H1 (cell line): Measurements from ENCODE around the gene GTF2A2. TPM values are rescaled to one million over a fixed set of nuclear protein-coding genes. Genes with fewer than 3 reads are reported as not detected.

Source experiments
- CTCF ChIA-PET: fragments of 300-600 bp; sonication (Branson Sonifier 250); formaldehyde crosslinking; loops from one replicate; lab custom pipeline; 2021; ENCODE audit not compliant: partially characterized antibody; lab: Charles Lee
- POLR2A ChIA-PET: fragments of 300-600 bp; sonication (Branson Sonifier 250); formaldehyde crosslinking; loops from one replicate; lab custom pipeline; 2021; ENCODE audit warnings: inconsistent platforms; ENCODE audit not compliant: partially characterized antibody; lab: Charles Lee
- DNase-seq, 2 experiments: peaks; one replicate each; pipeline versions ENCODE4 v3.0.0 to v3.0.0-alpha.2; 2010 to 2022; ENCODE audit warnings: low spot score in 2 of 2, low read depth in 1 of 2, mixed read lengths in 1 of 2
- FAIRE-seq: peaks from 2 replicates; lab custom pipeline; 2011; peaks lifted over from hg19 to GRCh38; lab: Jason Lieb, UNC
- H2AFZ ChIP-seq: 2 replicates; pipeline ENCODE4 v1.8.1; 2012; ENCODE audit warnings: low read length, inconsistent platforms
- H2AK5ac ChIP-seq: 2 replicates; pipeline ENCODE4 v1.6.1; 2013; ENCODE audit warnings: low read depth, low read length
- H2BK120ac ChIP-seq: replicated peaks from 2 replicates; pipeline ENCODE3; 2013; ENCODE audit warnings: low read depth, low read length, inconsistent platforms
- H2BK12ac ChIP-seq: 2 replicates; pipeline ENCODE4 v1.6.1; 2013; ENCODE audit warnings: low read depth, low read length
- H2BK15ac ChIP-seq: 2 replicates; pipeline ENCODE4 v1.6.1; 2013; ENCODE audit warnings: low read length
- H2BK20ac ChIP-seq: 2 replicates; pipeline ENCODE4 v1.6.1; 2013; ENCODE audit warnings: low read length
- H2BK5ac ChIP-seq: 2 replicates; pipeline ENCODE4 v1.6.1; 2013; ENCODE audit warnings: low read depth, low read length
- H3K14ac ChIP-seq: 2 replicates; pipeline ENCODE4 v1.6.1; 2013; ENCODE audit warnings: inconsistent platforms; ENCODE audit not compliant: insufficient read length
- H3K18ac ChIP-seq: 2 replicates; pipeline ENCODE4 v1.6.1; 2013; ENCODE audit warnings: low read length; ENCODE audit errors: extremely low read depth
- H3K23ac ChIP-seq: 2 replicates; pipeline ENCODE4 v1.6.1; 2013; ENCODE audit warnings: inconsistent platforms; ENCODE audit not compliant: insufficient read length
- H3K23me2 ChIP-seq: 2 replicates; pipeline ENCODE4 v1.6.1; 2013; ENCODE audit warnings: low read depth, low read length
- H3K27ac ChIP-seq: 2 replicates; pipeline ENCODE4 v1.6.1; 2011; ENCODE audit warnings: low read depth, low read length, inconsistent platforms
- H3K27me3 ChIP-seq, 4 experiments: replicated peaks in 1 of 4; 1 replicate in 1 of 4; 2 replicates in 3 of 4; pipeline versions ENCODE4 v1.6.1 to v1.8.1; 2011 to 2013; ENCODE audit warnings: low read length in 3 of 4, mild to moderate bottlenecking in 3 of 4, inconsistent platforms in 2 of 4, mixed read lengths in 2 of 4, moderate library complexity in 1 of 4; ENCODE audit not compliant: control insufficient read depth in 3 of 4, insufficient read depth in 3 of 4; ENCODE audit errors: extremely low read depth in 1 of 4
- H3K36me3 ChIP-seq, 4 experiments: 2 replicates each; pipeline versions ENCODE4 v1.6.1 to v1.8.1; 2011 to 2013; ENCODE audit warnings: mild to moderate bottlenecking in 4 of 4, low read length in 3 of 4, moderate library complexity in 2 of 4, control low read depth in 1 of 4, inconsistent platforms in 1 of 4; ENCODE audit not compliant: insufficient read depth in 4 of 4, control insufficient read depth in 2 of 4
- H3K4ac ChIP-seq: replicated peaks from 2 replicates; pipeline ENCODE3; 2013; ENCODE audit warnings: low read length, low read depth, mixed read lengths, inconsistent platforms; ENCODE audit not compliant: insufficient read length
- H3K4me1 ChIP-seq, 4 experiments: replicated peaks in 1 of 4; 1 replicate in 1 of 4; 2 replicates in 3 of 4; pipeline versions ENCODE4 v1.6.1 to v1.8.1; 2011 to 2013; ENCODE audit warnings: low read length in 3 of 4, inconsistent platforms in 2 of 4, mixed read lengths in 1 of 4; ENCODE audit not compliant: insufficient read depth in 4 of 4, control insufficient read depth in 3 of 4
- H3K4me2 ChIP-seq, 2 experiments: 2 replicates each; pipeline versions ENCODE4 v1.6.1 to v1.8.1; 2011 to 2013; ENCODE audit warnings: low read depth in 2 of 2, low read length in 2 of 2, control low read depth in 1 of 2, inconsistent platforms in 1 of 2, mild to moderate bottlenecking in 1 of 2; ENCODE audit not compliant: insufficient read depth in 1 of 2
- H3K4me3 ChIP-seq, 4 experiments: fragments of 200-600, 300-600 bp in 1 of 4; sonication (generic), shearing (Covaris generic), sonication (Bioruptor Twin) in 1 of 4; 2 replicates each; pipeline versions ENCODE4 v1.5.1 to v1.8.1; 2011 to 2016; ENCODE audit warnings: low read length in 4 of 4, low read depth in 3 of 4, control low read depth in 2 of 4, inconsistent platforms in 2 of 4, mild to moderate bottlenecking in 2 of 4, mixed read lengths in 1 of 4, moderate library complexity in 1 of 4; ENCODE audit not compliant: insufficient read depth in 2 of 4; ENCODE audit errors: extremely low read depth in 1 of 4
- H3K56ac ChIP-seq: replicated peaks from 2 replicates; pipeline ENCODE3; 2013; ENCODE audit warnings: low read depth, mild to moderate bottlenecking, mixed read lengths, low read length, inconsistent platforms; ENCODE audit not compliant: insufficient read length
- H3K79me1 ChIP-seq: 2 replicates; pipeline ENCODE4 v1.6.1; 2013; ENCODE audit warnings: low read depth, low read length, control low read depth
- H3K79me2 ChIP-seq, 2 experiments: 2 replicates each; pipeline versions ENCODE4 v1.6.1 to v1.8.1; 2012 to 2013; ENCODE audit warnings: low read length in 2 of 2, mild to moderate bottlenecking in 2 of 2, inconsistent platforms in 1 of 2; ENCODE audit not compliant: insufficient read depth in 2 of 2, control insufficient read depth in 1 of 2
- H3K9ac ChIP-seq, 4 experiments: replicated peaks in 1 of 4; 1 replicate in 1 of 4; 2 replicates in 3 of 4; pipeline versions ENCODE4 v1.6.1 to v1.8.1; 2011 to 2013; ENCODE audit warnings: low read depth in 3 of 4, low read length in 3 of 4, control low read depth in 2 of 4, mild to moderate bottlenecking in 2 of 4, moderate library complexity in 2 of 4, inconsistent platforms in 1 of 4; ENCODE audit errors: extremely low read depth in 1 of 4
- H3K9me3 ChIP-seq, 2 experiments: 2 replicates each; pipeline versions ENCODE4 v1.6.1 to v1.8.1; 2012 to 2013; ENCODE audit warnings: mild to moderate bottlenecking in 2 of 2, moderate library complexity in 2 of 2, control low read depth in 1 of 2, inconsistent platforms in 1 of 2, low read depth in 1 of 2, low read length in 1 of 2, mixed read lengths in 1 of 2; ENCODE audit not compliant: insufficient read depth in 2 of 2
- H4K20me1 ChIP-seq, 2 experiments: replicated peaks in 1 of 2; 2 replicates each; pipeline versions ENCODE3 to v1.8.1; 2011 to 2013; ENCODE audit warnings: inconsistent platforms in 2 of 2, low read length in 2 of 2, mild to moderate bottlenecking in 1 of 2; ENCODE audit not compliant: insufficient read depth in 2 of 2, control insufficient read depth in 1 of 2
- H4K5ac ChIP-seq: 2 replicates; pipeline ENCODE4 v1.6.1; 2013; ENCODE audit warnings: low read length, low read depth, mixed read lengths, inconsistent platforms; ENCODE audit not compliant: insufficient read length
- H4K8ac ChIP-seq: 2 replicates; pipeline ENCODE4 v1.8.0; 2013; ENCODE audit warnings: mild to moderate bottlenecking, moderate library complexity, low read length, inconsistent platforms; ENCODE audit not compliant: insufficient read depth; ENCODE audit errors: extremely low read depth
- H4K91ac ChIP-seq: replicated peaks from 2 replicates; pipeline ENCODE3; 2013; ENCODE audit warnings: low read length, mixed read lengths, inconsistent platforms; ENCODE audit not compliant: insufficient read length
- ASH2L ChIP-seq: fragments of 200-600, 300-600 bp; sonication (generic); IDR thresholded peaks from one replicate; pipeline ENCODE4 v1.7.1; 2017; ENCODE audit warnings: low read length
- CHD1 ChIP-seq: IDR thresholded peaks from 2 replicates; pipeline ENCODE4 v1.6.1; 2012; ENCODE audit warnings: low read depth, low read length, improper control_type of control experiment
- CHD2 ChIP-seq: IDR thresholded peaks from 2 replicates; pipeline ENCODE4 v1.6.1; 2012; ENCODE audit warnings: low read length, improper control_type of control experiment
- CREB1 ChIP-seq: IDR thresholded peaks from 2 replicates; pipeline ENCODE4 v1.6.1; 2012; ENCODE audit warnings: inconsistent platforms
- CTBP2 ChIP-seq: IDR thresholded peaks from 2 replicates; pipeline ENCODE4 v1.7.0; 2011; ENCODE audit warnings: borderline replicate concordance, mild to moderate bottlenecking, moderate library complexity, mixed read lengths, low read length; ENCODE audit not compliant: insufficient read depth, insufficient read length
- EZH2 ChIP-seq: fragments of 200-600 bp; sonication (generic); IDR thresholded peaks from 2 replicates; pipeline ENCODE4 v1.7.1; 2012; ENCODE audit warnings: low read depth, mild to moderate bottlenecking, moderate library complexity, low read length, inconsistent platforms; ENCODE audit not compliant: severe bottlenecking
- NANOG ChIP-seq: IDR thresholded peaks from 2 replicates; pipeline ENCODE4 v1.6.1; 2011; ENCODE audit warnings: low read length, low read depth, mild to moderate bottlenecking, inconsistent platforms; ENCODE audit not compliant: insufficient read depth, poor library complexity, severe bottlenecking
- SIRT6 ChIP-seq: IDR thresholded peaks from one replicate; pipeline ENCODE4 v1.7.1; 2012; ENCODE audit warnings: low read length, inconsistent platforms
- TCF12 ChIP-seq: IDR thresholded peaks from 2 replicates; pipeline ENCODE4 v1.6.1; 2011; ENCODE audit warnings: low read depth, mild to moderate bottlenecking, low read length
- YY1 ChIP-seq: IDR thresholded peaks from 2 replicates; pipeline ENCODE4 v1.6.1; 2011; ENCODE audit warnings: low read depth, mild to moderate bottlenecking, low read length
- WGBS, 2 experiments: shearing (Covaris generic) in 1 of 2; methylation state at CpG; one replicate each; pipeline versions ENCODE4 v1.1.6 to v1.1.7; 2013 to 2015; ENCODE audit warnings: low lambda C conversion rate in 2 of 2, mixed read lengths in 2 of 2, inconsistent platforms in 1 of 2, low coverage in 1 of 2, missing lambda C conversion rate in 1 of 2; ENCODE audit not compliant: insufficient replicate concordance in 2 of 2, insufficient coverage in 1 of 2, insufficient read length in 1 of 2; ENCODE audit errors: extremely low coverage in 1 of 2, missing lambda C conversion rate in 1 of 2; 5-methylcytosine and 5-hydroxymethylcytosine counted together
- polyA plus RNA-seq, 7 experiments: library from polyadenylated mRNA; depleted of rRNA in 3 of 7; stranded (reverse) in 5 of 7; unstranded in 2 of 7; fragments of >200 nt in 5 of 7; fragments of 200-250 nt in 2 of 7; gene quantifications; 1 replicate in 5 of 7; 2 replicates in 1 of 7; 4 replicates in 1 of 7; pipeline versions ENCODE4 v1.2.1 to v1.2.3, GENCODE V29; 2011 to 2013; ENCODE audit warnings: missing spikeins in 2 of 7, mixed read lengths in 2 of 7
- total RNA-seq: library from RNA; stranded (reverse); fragmentation: NEBNext Ultra II Directional; extraction: Animal tissue kit (Norgen Biotek cat#: 25700); gene quantifications from 2 replicates; pipeline ENCODE4 v1.2.1, GENCODE V29; 2021

The GTF2A2 gene
- total and polyA plus RNA-seq, 2 of the 8 experiments (the other 6 are each of a cell fraction or from before 2014, with no cell fraction given) = 52.2 to 161 TPM

DNA sequence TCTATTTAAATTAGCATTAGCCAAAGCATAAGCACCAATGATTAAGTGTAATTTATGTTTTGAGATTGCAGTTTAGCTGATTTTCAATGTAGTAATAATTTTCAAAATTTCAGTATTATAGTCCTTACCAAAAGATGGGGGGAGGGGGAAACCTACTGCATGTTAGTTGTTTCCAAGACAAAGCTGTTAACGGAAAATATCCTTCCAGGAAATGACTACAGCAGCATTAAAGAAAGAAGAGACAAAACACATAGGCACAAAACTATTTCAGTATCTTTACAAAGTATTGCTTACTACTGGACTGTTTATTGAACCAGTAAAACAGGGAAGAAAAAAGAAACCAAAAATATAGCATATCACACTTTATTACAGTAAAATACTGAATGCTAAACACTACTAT is 21.3 kb upstream of the GTF2A2 start:
- no peak overlapping the region for H4K8ac ChIP-seq
- no peak overlapping the region for H3K18ac ChIP-seq
- no peak overlapping the region for H3K14ac ChIP-seq
- WGBS, 2 experiments = 82% methylated on average over 1 of the region's 1 CpG; no CpG with 5 or more reads in 1 of the 2 experiments
- H2BK120ac ChIP-seq = no peak overlapping the region
- H3K4me3 ChIP-seq = no peak overlapping the region
- H3K4me2 ChIP-seq = no peak overlapping the region
- no peak overlapping the region for H2BK15ac ChIP-seq
- H3K27ac ChIP-seq = no peak overlapping the region
- no peak overlapping the region for H4K5ac ChIP-seq
- no peak overlapping the region for H3K23ac ChIP-seq
- H3K79me1 ChIP-seq = no peaks in the 10 kb centered on the region
- peaks cover 4 to 5% of the 10 kb centered on the region in 2 experiments for H4K20me1 ChIP-seq
- no peak overlapping the region for H3K9ac ChIP-seq
- no peak overlapping the region for H2BK20ac ChIP-seq
- H3K27me3 ChIP-seq = no peaks in the 10 kb centered on the region
- ChIA-PET CTCF (interaction anchor here (1.2 kb wide), 1 partner anchor 146 kb away, joined by 3 read pairs; no protein-coding TSS in a partner anchor), POLR2A (no interaction called here)
- H3K36me3 ChIP-seq = peaks cover 6 to 70% (median 41%) of the 10 kb centered on the region in 4 experiments
- H2BK12ac ChIP-seq = no peak overlapping the region
- FAIRE-seq = no peak
- H3K23me2 ChIP-seq = no peaks in the 10 kb centered on the region
- no peak overlapping the region for H2AFZ ChIP-seq
- no peaks in the 10 kb centered on the region for H3K9me3 ChIP-seq
- H3K4ac ChIP-seq = no peak overlapping the region
- H3K4me1 ChIP-seq = no peaks in the 10 kb centered on the region
- H2AK5ac ChIP-seq = no peak overlapping the region
- peaks cover 0 to 11% of the 10 kb centered on the region in 2 experiments; a peak in 3 of 4 replicates for H3K79me2 ChIP-seq
- no peak overlapping the region for H4K91ac ChIP-seq
- TF ChIP-seq CREB1 = no peak
- TF ChIP-seq CTBP2 = no peak
- no peak for TF ChIP-seq YY1
- TF ChIP-seq EZH2 = no peak
- no peak for TF ChIP-seq NANOG
- no peak for TF ChIP-seq ASH2L
- TF ChIP-seq CHD2 = no peak
- TF ChIP-seq SIRT6 = no peak
- no peak for TF ChIP-seq TCF12
- no peak for TF ChIP-seq CHD1
- H2BK5ac ChIP-seq = no peak overlapping the region
- no peak overlapping the region for H3K56ac ChIP-seq
- DNase-seq = no peak
